GM12801 (cell line): ENCODE results near the gene VIPR2.

ENCODE experiments used
- TF ChIP-seq, protein P1 (sequence below): IDR thresholded peaks from one replicate; pipeline ENCODE4 v1.5.1; 2011; ENCODE audit warnings: control low read depth; ENCODE audit not compliant: insufficient read length; ENCODE audit errors: extremely low read depth

Gene VIPR2

DNA sequence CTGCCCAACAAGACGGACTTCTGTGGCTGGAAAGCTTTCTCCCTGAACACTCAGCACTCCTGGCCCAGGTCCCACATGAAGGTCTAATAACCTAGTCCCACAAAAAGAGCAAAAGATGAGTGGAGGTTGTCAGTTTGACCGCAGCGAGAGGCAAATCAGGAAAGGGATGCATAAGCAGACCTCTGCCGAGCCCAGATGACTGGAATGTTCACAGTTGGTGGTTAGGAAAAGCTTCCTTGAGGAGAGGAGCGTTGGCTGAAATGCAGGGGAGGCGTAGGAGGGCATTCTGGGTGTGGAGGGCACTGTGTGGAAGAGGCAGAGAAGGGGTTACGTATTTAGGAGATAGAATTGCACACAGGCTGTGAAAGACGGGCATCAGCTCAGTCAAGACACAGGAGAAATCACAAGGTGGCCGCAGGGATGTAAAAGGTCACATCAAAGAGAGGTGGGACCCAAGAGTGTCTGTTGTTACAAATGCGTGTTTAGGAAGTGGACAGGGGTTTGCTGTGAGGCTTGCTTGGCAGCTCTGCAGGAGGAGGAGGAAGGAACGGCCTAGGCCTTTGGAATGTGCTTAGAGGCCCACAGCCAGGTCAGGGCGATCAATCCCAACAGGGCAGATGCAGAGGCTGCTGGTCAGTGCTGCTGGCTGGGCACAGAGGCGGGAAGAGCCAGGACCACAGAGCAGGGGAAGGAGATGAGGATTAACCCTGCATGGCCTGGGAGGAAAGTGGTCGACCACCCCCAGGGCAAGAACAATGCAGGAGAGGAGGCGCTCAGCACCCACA, 133.5 kb downstream of the VIPR2 start:
- TF ChIP-seq, protein P1, sequence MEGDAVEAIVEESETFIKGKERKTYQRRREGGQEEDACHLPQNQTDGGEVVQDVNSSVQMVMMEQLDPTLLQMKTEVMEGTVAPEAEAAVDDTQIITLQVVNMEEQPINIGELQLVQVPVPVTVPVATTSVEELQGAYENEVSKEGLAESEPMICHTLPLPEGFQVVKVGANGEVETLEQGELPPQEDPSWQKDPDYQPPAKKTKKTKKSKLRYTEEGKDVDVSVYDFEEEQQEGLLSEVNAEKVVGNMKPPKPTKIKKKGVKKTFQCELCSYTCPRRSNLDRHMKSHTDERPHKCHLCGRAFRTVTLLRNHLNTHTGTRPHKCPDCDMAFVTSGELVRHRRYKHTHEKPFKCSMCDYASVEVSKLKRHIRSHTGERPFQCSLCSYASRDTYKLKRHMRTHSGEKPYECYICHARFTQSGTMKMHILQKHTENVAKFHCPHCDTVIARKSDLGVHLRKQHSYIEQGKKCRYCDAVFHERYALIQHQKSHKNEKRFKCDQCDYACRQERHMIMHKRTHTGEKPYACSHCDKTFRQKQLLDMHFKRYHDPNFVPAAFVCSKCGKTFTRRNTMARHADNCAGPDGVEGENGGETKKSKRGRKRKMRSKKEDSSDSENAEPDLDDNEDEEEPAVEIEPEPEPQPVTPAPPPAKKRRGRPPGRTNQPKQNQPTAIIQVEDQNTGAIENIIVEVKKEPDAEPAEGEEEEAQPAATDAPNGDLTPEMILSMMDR: no peak

DNA sequence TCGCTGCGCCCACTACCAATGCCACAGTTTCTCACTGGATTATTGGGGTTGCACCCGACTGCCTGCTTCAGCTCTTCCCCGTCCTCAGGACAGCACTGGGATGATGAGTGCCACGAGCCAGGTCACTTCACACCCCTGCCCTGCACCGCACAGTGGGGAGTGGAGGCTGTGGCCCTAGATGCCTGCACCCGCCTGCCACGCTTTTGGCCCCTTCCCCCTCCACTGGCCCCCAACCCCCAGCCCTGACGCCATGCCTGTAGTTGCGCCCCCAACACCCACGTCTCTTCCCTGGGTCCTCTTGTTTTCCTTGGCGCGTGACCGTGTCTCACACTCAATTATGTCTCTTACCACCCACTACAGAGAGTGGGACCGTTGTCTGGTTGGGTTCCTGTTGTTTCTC, 134.3 kb downstream of the VIPR2 start:
- TF ChIP-seq, protein P1: no peak

DNA sequence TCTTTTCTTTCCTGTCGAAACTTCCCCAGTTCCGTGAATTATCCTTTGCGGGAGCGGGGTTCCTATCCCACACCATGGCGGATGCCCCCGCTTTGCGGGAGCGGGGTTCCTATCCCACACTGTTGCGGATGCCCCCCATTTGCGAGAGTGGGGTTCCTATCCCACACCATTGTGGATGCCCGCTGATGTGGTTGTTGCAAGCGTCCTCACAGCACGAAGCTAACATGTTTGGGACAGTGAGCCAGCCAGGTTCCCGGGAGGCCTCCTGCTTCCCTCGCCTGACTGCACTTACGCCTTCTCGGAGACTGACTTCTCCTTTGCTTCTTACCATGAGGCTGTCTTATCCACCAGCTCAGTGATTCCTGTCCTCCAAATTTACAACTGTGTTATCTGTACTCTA, 134.7 kb downstream of the VIPR2 start:
- TF ChIP-seq, protein P1: no peak

DNA sequence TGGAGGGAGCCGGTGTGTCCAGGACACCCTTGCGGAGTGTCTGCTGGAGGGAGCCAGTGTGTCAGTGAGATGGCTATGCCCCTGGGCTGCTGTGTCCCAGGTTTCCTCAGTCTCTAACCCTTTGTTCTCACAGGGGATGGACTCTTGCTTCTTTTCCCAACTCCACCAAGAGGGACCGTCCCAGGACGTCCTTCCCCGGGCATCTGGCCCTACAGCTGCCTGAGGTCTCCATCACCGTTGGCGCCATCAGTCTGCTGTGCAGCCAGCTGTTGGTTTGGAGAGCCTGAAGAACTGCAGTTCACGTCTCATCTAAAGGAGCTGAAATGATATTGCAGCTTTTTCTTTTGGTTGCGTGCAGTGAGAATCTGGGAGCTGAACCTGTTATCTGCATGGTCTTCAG, 136.2 kb downstream of the VIPR2 start:
- TF ChIP-seq, protein P1: no peak

DNA sequence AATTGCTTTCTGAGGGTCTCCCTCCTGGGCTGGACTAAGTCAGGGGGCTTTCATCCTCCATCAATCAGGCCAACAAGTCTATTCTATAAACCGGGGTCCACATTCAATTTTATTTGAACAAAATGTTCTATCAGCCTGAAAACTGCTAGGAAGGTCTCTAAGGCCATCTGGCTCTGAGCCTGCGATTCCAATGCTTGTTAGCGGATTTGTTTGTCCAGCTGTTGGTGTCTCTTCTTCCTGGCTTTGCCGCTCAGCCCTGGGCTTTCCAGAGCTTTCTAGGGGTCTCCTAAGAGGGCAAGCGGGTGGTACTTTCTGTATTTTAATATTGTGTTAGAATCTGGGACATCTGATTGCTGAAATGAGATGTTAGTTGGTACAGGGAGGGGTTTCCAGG, 136.7 kb downstream of the VIPR2 start:
- TF ChIP-seq, protein P1: no peak

DNA sequence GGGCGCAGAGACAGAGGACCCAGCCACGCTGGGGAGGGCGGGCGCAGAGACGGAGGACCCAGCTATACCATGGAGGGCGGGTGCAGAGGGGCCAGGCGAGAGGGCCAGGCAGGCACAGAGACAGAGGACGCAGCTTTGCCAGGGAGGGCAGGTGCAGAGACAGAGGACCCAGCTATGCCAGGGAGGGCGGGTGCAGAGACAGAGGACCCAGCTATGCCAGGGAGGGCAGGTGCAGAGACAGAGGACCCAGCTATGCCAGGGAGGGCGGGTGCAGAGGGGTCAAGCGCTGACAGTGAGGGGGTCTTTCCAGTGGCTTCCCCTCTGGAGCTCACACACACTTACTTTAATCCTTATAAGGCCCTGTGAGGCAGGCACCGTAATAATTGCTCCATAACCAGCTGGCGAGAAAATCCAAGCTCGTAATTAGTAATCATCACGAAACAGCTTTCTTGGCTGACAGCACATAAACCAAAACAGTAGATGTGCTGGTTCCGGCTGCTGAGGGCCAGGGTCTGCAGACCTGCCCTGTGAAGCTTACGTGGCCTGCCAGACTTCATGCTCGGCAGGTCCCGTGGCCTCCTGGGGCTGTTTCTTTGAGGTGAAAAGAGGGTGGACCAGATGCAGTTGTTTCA, 137.2 kb downstream of the VIPR2 start:
- TF ChIP-seq, protein P1: no peak

DNA sequence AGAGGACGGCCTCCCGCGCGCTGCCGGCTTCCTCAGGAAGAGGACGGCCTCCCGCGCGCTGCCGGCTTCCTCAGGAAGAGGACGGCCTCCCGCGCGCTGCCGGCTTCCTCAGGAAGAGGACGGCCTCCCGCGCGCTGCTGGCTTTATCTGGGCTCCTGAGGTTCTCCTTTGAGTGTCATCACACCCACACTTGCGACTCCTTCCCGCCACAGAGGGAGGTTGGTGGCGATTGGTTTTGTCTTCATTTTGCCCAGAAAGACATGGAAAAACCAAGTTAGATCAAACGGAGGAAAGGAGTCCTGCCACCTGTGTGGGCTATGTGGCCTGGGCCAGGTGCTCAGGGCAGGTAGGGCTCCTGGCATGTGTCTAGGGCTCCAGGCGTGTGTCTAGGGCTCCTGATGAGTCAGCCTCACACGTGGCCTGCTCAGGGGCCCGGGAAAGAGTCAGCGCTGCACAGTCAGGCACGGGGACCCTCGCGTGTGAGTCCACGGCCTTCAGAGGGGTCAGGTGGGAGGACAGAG, 138.0 kb downstream of the VIPR2 start:
- TF ChIP-seq, protein P1: no peak
